Fibroblast of upper back skin (primary cell): ENCODE measurements around the gene HCN3.
"Not testable (repeated sequence)": the region's sequence is repeated elsewhere in the genome, so short reads cannot be mapped to it uniquely, and the experiment has no call there.

ENCODE experiments used
- DNase-seq: peaks from one replicate; pipeline ENCODE4 v3.0.0-alpha.2; 2013

Gene HCN3

GRCh38 chr1:155277070-155277901 lies at the start of gene HCN3:
Gene HCN3 (plus strand): TSS chr1:155277463. CDS start chr1:155277591, 128 bp downstream.
- DNase-seq, result peak; percentile 94

DNA sequence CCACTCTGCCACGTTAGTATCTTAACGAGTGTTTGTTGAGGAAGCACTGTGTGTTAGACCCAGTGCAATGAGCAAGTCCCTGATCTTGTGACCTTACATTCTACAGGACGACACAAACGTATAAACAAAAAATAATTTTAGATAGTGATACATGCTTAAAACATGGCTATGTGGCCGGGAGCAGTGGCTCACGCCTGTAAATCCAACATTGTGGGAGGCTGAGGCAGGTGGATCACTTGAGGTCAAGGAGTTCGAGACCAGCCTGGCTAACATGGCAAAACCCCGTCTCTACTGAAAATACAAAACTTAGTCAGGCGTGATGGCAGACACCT lies 49.2 kb upstream of the HCN3 start:
- no peak for DNase-seq

- not testable (repeated sequence) for DNase-seq
These were observed 46.0 kb upstream of the HCN3 start for GRCh38 chr1:155231302-155231701.

GRCh38 chr1:155232001-155232978 lies 45.0 kb upstream of the HCN3 start:
- DNase-seq, result peak; percentile 81

- DNase-seq, result not testable (repeated sequence)
These were observed 43.8 kb upstream of the HCN3 start for GRCh38 chr1:155233502-155233901.

DNA sequence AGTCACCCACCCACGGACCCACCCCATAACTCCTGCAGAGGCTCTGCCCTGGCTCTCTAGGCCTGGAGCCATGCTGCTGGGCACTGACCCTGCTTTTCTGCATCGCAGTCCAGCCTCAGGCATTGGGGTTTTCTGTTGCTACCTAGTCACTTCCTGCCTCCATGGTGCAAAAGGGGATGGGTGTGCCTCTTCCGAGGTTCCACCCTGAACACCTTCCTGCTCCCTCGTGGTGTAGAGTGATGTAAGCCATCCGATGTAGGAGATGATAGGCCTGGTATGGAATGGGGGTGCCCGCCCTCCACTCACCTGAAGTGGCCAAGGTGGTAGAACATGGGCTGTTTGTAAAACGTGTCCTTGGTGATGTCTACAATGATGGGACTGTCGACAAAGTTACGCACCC lies 41.9 kb upstream of the HCN3 start:
- DNase-seq, result not testable (repeated sequence)

DNA sequence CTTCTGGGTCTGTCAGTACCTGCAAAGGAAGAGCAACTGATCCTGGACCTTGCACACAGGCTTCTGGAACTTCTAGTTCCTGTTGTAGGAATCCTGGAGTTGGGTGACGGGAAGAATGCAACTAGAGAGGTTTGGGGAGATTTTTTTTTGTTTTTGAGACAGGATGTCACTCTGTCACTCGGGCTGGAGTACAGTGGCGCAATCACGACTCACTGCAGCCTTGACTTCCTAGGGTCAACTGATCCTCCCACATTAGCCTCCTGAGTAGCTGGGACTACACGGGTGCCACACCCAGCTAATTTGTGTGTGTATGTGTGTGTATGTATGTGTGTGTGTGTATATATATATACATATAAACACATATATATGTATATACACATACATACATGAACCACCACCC lies 40.8 kb upstream of the HCN3 start:
- no peak for DNase-seq

DNA sequence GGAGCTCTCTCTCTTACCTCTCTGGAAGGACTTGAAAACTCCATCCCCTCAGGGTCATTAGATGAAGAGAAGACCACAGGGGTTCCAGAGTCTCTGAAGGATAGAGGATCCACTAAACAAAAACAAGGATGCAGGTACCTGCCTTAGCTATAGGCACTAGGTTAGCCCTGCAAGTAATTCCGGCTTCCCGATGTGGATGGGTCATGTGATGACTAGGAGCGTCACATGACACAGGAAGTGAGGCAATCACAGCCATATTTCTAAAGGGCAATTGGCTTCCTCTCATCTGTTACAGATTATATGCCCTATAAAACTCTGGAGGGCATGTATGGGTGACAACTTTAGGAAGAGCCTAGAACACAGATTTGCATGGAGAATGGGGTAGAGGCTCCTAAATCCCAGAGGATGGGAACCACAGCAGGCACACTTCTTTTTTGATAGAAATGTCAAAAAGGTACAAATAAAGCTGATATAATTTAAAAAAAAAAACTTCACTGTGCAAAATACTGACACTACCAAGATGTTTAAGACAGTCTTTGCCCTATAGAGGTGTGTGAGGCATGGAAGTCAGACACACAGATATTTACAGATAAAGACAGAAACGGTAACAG lies 36.1 kb upstream of the HCN3 start:
- DNase-seq, result peak; percentile 86

DNA sequence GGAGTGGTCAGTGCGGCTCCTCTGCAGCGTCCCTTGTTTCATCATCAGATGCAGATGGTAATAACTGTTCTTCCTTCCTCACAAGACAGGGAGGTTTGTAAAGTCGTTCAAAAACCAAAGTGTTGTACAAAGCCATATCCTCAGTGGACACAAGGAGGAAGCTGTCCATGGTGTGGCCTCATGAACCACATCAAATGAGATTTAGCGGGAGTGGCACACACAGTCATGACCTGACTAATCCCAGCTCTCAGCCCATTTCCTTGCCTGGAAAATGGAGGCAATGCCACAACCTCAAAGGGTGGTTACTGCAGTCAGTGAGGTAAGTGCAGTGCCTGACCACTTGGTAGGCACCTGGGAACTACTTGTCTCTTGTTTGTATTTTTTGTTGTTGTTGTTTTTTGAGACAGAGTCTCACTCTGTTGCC lies 35.4 kb upstream of the HCN3 start:
- DNase-seq, result no peak

- DNase-seq, result no peak
These were observed 34.4 kb upstream of the HCN3 start for GRCh38 chr1:155242805-155243358.

GRCh38 chr1:155244368-155245162 lies 32.7 kb upstream of the HCN3 start:
- DNase-seq, result peak; percentile 100

- no peak for DNase-seq
These were observed 32.1 kb upstream of the HCN3 start for GRCh38 chr1:155245163-155245524.

GRCh38 chr1:155246796-155247195 lies 30.5 kb upstream of the HCN3 start:
- DNase-seq, result not testable (repeated sequence)

- no peak for DNase-seq
These were observed 29.4 kb upstream of the HCN3 start for GRCh38 chr1:155247667-155248553.

DNA sequence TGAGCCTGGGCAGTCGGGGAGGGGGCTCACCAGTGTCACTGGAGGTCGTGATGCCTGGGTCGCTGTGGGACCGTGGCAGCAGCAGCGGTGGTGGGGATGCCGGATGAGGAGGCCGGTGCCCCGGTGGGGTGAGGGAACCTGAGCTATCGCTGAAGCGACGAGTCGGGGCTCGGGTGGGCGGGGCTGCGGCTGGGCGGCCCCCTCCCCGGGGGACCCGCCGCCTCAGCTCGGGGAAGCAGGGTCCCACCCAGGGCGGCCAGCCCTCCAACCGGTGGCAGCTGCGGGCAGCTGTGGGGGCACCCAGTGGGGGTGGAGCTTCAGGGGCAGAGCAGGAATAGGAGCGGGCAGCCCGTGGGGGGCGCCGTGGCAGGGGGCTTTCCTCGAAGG lies 27.0 kb upstream of the HCN3 start:
- no peak for DNase-seq

- DNase-seq, result peak; percentile 90
These were observed 26.4 kb upstream of the HCN3 start for GRCh38 chr1:155250633-155251449.

DNA sequence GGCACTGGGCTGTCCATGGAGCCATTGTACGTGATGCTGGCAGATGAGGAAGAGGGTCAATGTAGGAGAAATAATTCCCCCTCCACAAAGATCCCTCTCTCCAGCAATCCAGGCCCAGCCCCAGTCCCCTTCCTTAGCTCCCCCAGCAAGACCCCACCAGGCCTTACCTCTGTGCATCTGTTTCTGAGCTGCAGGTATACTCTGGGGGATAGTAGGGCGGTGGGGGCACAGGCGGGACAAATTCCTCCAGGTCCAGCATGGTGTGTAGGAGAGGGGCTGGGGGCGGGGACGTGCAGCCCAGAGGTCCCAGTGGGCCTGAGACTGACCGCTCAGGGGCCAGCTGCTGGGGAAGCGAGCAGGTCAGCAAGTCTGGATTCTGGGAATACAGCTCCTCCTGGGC lies 25.7 kb upstream of the HCN3 start:
- DNase-seq, result no peak

GRCh38 chr1:155253208-155253607 lies 24.1 kb upstream of the HCN3 start:
- DNase-seq, result no peak

- no peak for DNase-seq
These were observed 23.5 kb upstream of the HCN3 start for GRCh38 chr1:155253797-155254196.

DNA sequence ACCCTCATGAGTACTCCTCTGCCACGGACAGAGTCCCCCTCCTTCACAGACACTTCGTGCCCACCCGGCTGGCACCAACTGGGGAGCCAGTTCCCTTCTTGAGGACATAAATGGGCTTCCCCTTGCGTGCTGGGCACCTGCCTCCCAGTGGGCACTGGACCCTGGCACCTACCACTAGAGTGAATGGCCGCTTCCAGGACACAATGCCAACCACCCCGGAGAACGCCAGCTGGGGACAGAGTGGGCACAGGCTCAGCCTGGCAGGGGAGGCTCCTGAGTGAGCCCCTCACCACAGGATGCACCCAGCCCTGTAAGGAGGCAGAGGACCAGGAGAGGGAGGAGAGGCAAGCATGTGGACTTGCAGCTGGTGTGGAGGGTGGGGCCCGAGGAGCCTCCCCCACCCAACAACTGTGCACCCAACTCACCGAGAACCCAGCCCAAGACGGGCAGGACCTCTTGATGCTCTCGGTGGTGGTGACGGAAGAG lies 23.0 kb upstream of the HCN3 start:
- DNase-seq, result no peak
